OCI-LY7 (cell line): Measurements from ENCODE around the gene NCOA3.

ENCODE experiments used
- CTCF ChIP-seq: fragments of 200-600 bp; sonication (generic); conservative IDR thresholded peaks from 2 replicates; pipeline ENCODE4 v1.5.1; 2014; ENCODE audit warnings: mild to moderate bottlenecking, antibody characterized with exemption, low read length, moderate library complexity, mixed read lengths
- EZH2phosphoT487 ChIP-seq: fragments of 200-600 bp; sonication (generic); IDR thresholded peaks from 2 replicates; pipeline ENCODE4 v1.6.1; 2018; ENCODE audit warnings: low read depth, borderline replicate concordance, mild to moderate bottlenecking, mixed run types, antibody characterized with exemption, low read length, moderate library complexity, mixed read lengths

- no peak for TF ChIP-seq CTCF
- no peak for TF ChIP-seq EZH2phosphoT487
Observed at GRCh38 chr20:47468290-47469050, 33.2 kb upstream of the NCOA3 start.
